ENCODE results near the gene SPN. TPM values are rescaled to one million over a fixed set of nuclear protein-coding genes. Genes with fewer than 3 reads are reported as not detected.
"Not testable (repeated sequence)": the region's sequence is repeated elsewhere in the genome, so short reads cannot be mapped to it uniquely, and the experiment has no call there.

SPN gene
- total RNA-seq, 1 experiment from 2014 or later = 1.3 TPM

DNA sequence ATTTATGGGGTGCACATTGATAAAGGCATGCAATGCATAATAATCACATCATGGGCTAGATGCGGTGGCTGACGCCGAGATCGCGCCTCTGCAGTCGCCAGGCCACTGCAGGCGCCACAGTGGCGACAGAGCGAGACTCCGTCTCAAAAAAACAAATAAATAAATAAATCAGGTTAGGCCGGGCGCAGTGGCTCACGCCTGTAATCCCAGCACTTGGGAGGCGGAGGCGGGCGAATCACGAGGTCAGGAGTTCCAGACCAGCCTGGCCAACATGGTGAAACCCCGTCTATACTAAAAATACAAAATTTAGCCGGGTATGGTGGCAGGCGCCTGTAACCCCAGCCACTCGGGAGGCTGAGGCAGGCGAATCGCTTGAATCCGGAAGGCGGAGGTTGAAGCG is 29.6 kb downstream of the SPN start:
- H3K36me3 ChIP-seq (ENCODE audit: control insufficient read depth, insufficient read depth, low read length); H3K4me3 ChIP-seq (ENCODE audit: low read depth in 2 of 2, low read length in 2 of 2); H3K4me1 ChIP-seq (ENCODE audit: control insufficient read depth, insufficient read depth, low read length); POLR2A ChIA-PET; H3K27ac ChIP-seq (ENCODE audit: low read length); in situ Hi-C loops (cut with HindIII; ENCODE audit: low pct_unique_long_range_greater_than_20kb, low sequenced_read_pairs); H3K27me3 ChIP-seq (ENCODE audit: control insufficient read depth, insufficient read depth, low read length); DNase-seq (ENCODE audit: low read depth, low spot score); CTCF ChIA-PET; ATAC-seq; BruUV-seq (replicated peaks); H3K9me3 ChIP-seq (ENCODE audit: control insufficient read depth, insufficient read depth, low read depth, low read length): not testable (repeated sequence)
- intact Hi-C loops (cut with micrococcal nuclease; ENCODE audit: unreplicated experiment) = loop anchor here (5.0 to 10.0 kb wide), 2 partner anchors 122 to 335 kb away; partner anchors contain the start of genes PAGR1 and PRRT2

DNA sequence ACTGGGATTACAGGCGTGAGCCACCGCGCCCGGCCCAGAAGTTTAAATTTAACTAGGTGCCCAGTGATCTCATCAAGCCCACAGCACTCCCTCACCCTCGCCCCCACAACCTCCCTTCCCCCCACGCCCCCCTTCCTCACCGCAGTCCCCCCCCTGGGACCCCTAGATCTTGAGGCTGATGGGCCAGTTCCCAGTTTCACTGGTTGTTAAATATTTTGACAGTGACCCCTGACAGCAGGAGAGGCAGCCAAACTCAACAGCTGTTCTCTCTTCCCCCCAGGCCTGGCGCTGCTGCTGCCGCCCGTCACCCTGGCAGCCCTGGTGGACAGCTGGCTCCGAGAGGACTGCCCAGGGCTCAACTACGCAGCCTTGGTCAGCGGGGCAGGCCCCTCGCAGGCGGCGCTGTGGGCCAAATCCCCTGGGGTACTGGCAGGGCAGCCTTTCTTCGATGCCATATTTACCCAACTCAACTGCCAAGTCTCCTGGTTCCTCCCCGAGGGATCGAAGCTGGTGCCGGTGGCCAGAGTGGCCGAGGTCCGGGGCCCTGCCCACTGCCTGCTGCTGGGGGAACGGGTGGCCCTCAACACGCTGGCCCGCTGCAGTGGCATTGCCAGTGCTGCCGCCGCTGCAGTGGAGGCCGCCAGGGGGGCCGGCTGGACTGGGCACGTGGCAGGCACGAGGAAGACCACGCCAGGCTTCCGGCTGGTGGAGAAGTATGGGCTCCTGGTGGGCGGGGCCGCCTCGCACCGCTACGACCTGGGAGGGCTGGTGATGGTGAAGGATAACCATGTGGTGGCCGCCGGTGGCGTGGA is 31.5 kb downstream of the SPN start:
- no peak for DNase-seq (ENCODE audit: low read depth, low spot score)
- no peak for ATAC-seq
- intact Hi-C loops (cut with micrococcal nuclease; ENCODE audit: unreplicated experiment) = loop anchor here (5.0 to 10.0 kb wide), 2 partner anchors 120 to 333 kb away; partner anchors contain the start of genes PAGR1 and PRRT2
- no peak overlapping the region for H3K4me3 ChIP-seq (ENCODE audit: low read depth in 2 of 2, low read length in 2 of 2)
- no TSS peak for BruUV-seq (replicated peaks)
- POLR2A ChIA-PET = interaction anchor here (0.6 kb wide), 1 partner anchor 13 kb away, joined by 4 read pairs; no protein-coding TSS in a partner anchor
- TF ChIP-seq SIN3A (IDR thresholded peaks at IDR 0.05; ENCODE audit: borderline replicate concordance, insufficient read depth, low read depth, low read length) (no peak), POLR2AphosphoS5 (IDR thresholded peaks at IDR 0.05; ENCODE audit: low read depth, low read length) (no peak)
- TF ChIP-seq, protein P1, sequence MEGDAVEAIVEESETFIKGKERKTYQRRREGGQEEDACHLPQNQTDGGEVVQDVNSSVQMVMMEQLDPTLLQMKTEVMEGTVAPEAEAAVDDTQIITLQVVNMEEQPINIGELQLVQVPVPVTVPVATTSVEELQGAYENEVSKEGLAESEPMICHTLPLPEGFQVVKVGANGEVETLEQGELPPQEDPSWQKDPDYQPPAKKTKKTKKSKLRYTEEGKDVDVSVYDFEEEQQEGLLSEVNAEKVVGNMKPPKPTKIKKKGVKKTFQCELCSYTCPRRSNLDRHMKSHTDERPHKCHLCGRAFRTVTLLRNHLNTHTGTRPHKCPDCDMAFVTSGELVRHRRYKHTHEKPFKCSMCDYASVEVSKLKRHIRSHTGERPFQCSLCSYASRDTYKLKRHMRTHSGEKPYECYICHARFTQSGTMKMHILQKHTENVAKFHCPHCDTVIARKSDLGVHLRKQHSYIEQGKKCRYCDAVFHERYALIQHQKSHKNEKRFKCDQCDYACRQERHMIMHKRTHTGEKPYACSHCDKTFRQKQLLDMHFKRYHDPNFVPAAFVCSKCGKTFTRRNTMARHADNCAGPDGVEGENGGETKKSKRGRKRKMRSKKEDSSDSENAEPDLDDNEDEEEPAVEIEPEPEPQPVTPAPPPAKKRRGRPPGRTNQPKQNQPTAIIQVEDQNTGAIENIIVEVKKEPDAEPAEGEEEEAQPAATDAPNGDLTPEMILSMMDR (IDR thresholded peaks at IDR 0.05) = no peak
- no peaks in the 10 kb centered on the region for H3K27me3 ChIP-seq (ENCODE audit: control insufficient read depth, insufficient read depth, low read length)
- no peaks in the 10 kb centered on the region for H3K9me3 ChIP-seq (ENCODE audit: control insufficient read depth, insufficient read depth, low read depth, low read length)
- in situ Hi-C loops (cut with HindIII; ENCODE audit: low pct_unique_long_range_greater_than_20kb, low sequenced_read_pairs) = no loop called here
- no peaks in the 10 kb centered on the region for H3K4me1 ChIP-seq (ENCODE audit: control insufficient read depth, insufficient read depth, low read length)
- H3K36me3 ChIP-seq (ENCODE audit: control insufficient read depth, insufficient read depth, low read length) = no peaks in the 10 kb centered on the region
- H3K27ac ChIP-seq (ENCODE audit: low read length) = no peak overlapping the region
- CTCF ChIA-PET = interaction anchor here (0.6 kb wide), 2 partner anchors 113 to 240 kb away, joined by 3 to 6 read pairs; no protein-coding TSS in a partner anchor

DNA sequence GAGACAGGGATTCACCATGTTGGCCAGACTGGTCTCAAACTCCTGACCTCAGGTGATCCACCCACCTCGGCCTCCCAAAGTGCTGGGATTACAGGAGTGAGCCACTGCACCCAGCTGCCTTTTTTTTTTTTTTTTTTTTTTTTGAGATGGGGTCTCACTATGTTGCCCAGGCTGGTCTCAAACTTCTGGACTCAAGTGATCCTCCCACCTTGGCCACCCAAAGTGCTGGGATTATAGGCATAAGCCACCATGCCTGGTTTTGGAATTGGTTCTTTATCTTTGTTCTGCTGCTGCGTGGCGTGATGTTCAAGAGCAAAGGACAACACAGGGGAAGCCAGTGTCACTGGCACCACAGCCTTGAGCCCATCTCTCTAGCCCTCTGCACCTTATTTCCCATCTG is 32.6 kb downstream of the SPN start:
- BruUV-seq (replicated peaks) = not testable (repeated sequence)

DNA sequence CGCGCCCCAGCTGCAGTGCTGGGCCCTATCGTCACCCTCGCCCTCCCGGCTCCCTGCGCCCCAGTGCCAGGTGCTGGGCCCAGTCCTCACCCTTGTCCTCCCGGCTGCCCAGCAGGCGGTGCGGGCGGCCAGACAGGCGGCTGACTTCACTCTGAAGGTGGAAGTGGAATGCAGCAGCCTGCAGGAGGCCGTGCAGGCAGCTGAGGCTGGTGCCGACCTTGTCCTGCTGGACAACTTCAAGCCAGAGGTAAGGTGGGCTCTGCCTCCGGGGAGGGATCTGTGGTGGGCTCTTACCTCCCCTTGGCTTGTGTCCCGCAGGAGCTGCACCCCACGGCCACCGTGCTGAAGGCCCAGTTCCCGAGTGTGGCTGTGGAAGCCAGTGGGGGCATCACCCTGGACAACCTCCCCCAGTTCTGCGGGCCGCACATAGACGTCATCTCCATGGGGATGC is 33.9 kb downstream of the SPN start:
- no peak for DNase-seq (ENCODE audit: low read depth, low spot score)
- in situ Hi-C loops (cut with HindIII; ENCODE audit: low pct_unique_long_range_greater_than_20kb, low sequenced_read_pairs) = no loop called here
- no peak for ATAC-seq
- H3K27ac ChIP-seq (ENCODE audit: low read length) = no peak overlapping the region
- no peak for TF ChIP-seq POLR2AphosphoS5 (IDR thresholded peaks at IDR 0.05; ENCODE audit: low read depth, low read length)
- TF ChIP-seq TCF7L2 (IDR thresholded peaks at IDR 0.05; ENCODE audit: low read depth, low read length) = no peak
- no peak for TF ChIP-seq SIN3A (IDR thresholded peaks at IDR 0.05; ENCODE audit: borderline replicate concordance, insufficient read depth, low read depth, low read length)
- TF ChIP-seq, protein P2, sequence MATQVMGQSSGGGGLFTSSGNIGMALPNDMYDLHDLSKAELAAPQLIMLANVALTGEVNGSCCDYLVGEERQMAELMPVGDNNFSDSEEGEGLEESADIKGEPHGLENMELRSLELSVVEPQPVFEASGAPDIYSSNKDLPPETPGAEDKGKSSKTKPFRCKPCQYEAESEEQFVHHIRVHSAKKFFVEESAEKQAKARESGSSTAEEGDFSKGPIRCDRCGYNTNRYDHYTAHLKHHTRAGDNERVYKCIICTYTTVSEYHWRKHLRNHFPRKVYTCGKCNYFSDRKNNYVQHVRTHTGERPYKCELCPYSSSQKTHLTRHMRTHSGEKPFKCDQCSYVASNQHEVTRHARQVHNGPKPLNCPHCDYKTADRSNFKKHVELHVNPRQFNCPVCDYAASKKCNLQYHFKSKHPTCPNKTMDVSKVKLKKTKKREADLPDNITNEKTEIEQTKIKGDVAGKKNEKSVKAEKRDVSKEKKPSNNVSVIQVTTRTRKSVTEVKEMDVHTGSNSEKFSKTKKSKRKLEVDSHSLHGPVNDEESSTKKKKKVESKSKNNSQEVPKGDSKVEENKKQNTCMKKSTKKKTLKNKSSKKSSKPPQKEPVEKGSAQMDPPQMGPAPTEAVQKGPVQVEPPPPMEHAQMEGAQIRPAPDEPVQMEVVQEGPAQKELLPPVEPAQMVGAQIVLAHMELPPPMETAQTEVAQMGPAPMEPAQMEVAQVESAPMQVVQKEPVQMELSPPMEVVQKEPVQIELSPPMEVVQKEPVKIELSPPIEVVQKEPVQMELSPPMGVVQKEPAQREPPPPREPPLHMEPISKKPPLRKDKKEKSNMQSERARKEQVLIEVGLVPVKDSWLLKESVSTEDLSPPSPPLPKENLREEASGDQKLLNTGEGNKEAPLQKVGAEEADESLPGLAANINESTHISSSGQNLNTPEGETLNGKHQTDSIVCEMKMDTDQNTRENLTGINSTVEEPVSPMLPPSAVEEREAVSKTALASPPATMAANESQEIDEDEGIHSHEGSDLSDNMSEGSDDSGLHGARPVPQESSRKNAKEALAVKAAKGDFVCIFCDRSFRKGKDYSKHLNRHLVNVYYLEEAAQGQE (IDR thresholded peaks at IDR 0.05; ENCODE audit: insufficient read depth in 1 of 2, low read depth in 2 of 2, low read length in 1 of 2) = no peak
- TF ChIP-seq, protein P1 (IDR thresholded peaks at IDR 0.05) = no peak
- no peaks in the 10 kb centered on the region for H3K4me1 ChIP-seq (ENCODE audit: control insufficient read depth, insufficient read depth, low read length)
- CTCF ChIA-PET = no interaction called here
- H3K27me3 ChIP-seq (ENCODE audit: control insufficient read depth, insufficient read depth, low read length) = no peaks in the 10 kb centered on the region
- no peaks in the 10 kb centered on the region for H3K9me3 ChIP-seq (ENCODE audit: control insufficient read depth, insufficient read depth, low read depth, low read length)
- intact Hi-C loops (cut with micrococcal nuclease; ENCODE audit: unreplicated experiment) = loop anchor here (10.0 kb wide), 1 partner anchor 118 kb away; the partner anchor contains the start of genes PAGR1 and PRRT2
- H3K36me3 ChIP-seq (ENCODE audit: control insufficient read depth, insufficient read depth, low read length) = no peaks in the 10 kb centered on the region
- POLR2A ChIA-PET = interaction anchor here (0.5 to 0.6 kb wide), 2 partner anchors 25 to 62 kb away, joined by 3 read pairs; no protein-coding TSS in a partner anchor
- no TSS peak for BruUV-seq (replicated peaks)
- H3K4me3 ChIP-seq (ENCODE audit: low read depth in 2 of 2, low read length in 2 of 2) = no peak overlapping the region

More for the DNA sequence above, 32.6 kb downstream of the SPN start:
- intact Hi-C loops (cut with micrococcal nuclease; ENCODE audit: unreplicated experiment) = loop anchor here (10.0 kb wide), 1 partner anchor 119 kb away; the partner anchor contains the start of genes PAGR1 and PRRT2
- H3K36me3 ChIP-seq (ENCODE audit: control insufficient read depth, insufficient read depth, low read length); H3K9me3 ChIP-seq (ENCODE audit: control insufficient read depth, insufficient read depth, low read depth, low read length); ATAC-seq; DNase-seq (ENCODE audit: low read depth, low spot score); H3K27ac ChIP-seq (ENCODE audit: low read length); H3K4me1 ChIP-seq (ENCODE audit: control insufficient read depth, insufficient read depth, low read length); H3K4me3 ChIP-seq (ENCODE audit: low read depth in 2 of 2, low read length in 2 of 2); H3K27me3 ChIP-seq (ENCODE audit: control insufficient read depth, insufficient read depth, low read length); in situ Hi-C loops (cut with HindIII; ENCODE audit: low pct_unique_long_range_greater_than_20kb, low sequenced_read_pairs): not testable (repeated sequence)
- CTCF ChIA-PET = interaction anchor here (0.6 to 0.7 kb wide), 3 partner anchors 31 to 336 kb away, joined by 3 to 7 read pairs (median 6); no protein-coding TSS in a partner anchor
- POLR2A ChIA-PET = interaction anchor here (0.7 kb wide), 1 partner anchor 278 kb away, joined by 9 read pairs; the partner anchor contains the start of gene TAOK2
